Keratinocyte (primary cell): ENCODE results near the gene CRHR2.

Source experiments
- CTCF ChIP-seq, 3 experiments: IDR thresholded peaks in 1 of 3; conservative IDR thresholded peaks in 1 of 3; optimal IDR thresholded peaks in 1 of 3; 2 replicates in 2 of 3; 3 replicates in 1 of 3; pipeline versions ENCODE3 to v1.5.1; 2011; ENCODE audit warnings: low read length in 3 of 3, mild to moderate bottlenecking in 3 of 3, moderate library complexity in 2 of 3, control low read depth in 1 of 3, inconsistent platforms in 1 of 3; ENCODE audit not compliant: insufficient read depth in 2 of 3; ENCODE audit errors: extremely low read depth in 1 of 3
- EZH2 ChIP-seq: IDR thresholded peaks from one replicate; pipeline ENCODE4 v1.6.1; 2012; ENCODE audit warnings: inconsistent platforms, mild to moderate bottlenecking, low read length, moderate library complexity

- TF ChIP-seq CTCF (optimal IDR thresholded peaks at IDR 0.05 in 1 of 3, IDR thresholded peaks at IDR 0.05 in 1 of 3, conservative IDR thresholded peaks at IDR 0.05 in 1 of 3; ENCODE audit: extremely low read depth in 1 of 3, insufficient read depth in 2 of 3, low read length in 3 of 3) (no peak), EZH2 (no peak)
These were observed 6.5 kb upstream of the CRHR2 start for GRCh38 chr7:30688718-30689221.
